ENCODE measurements around the gene TBC1D21.

GRCh38 chr15:73841756-73842725, 31.3 kb upstream of the TBC1D21 start:
- TF ChIP-seq CTCF (IDR thresholded peaks at IDR 0.05) (no peak), POLR2A (IDR thresholded peaks at IDR 0.05) (no peak)
